GM21619 (cell line): ENCODE measurements around the gene DUSP6.

Experiments used
- ATAC-seq: cut with Tn5 transposase; IDR thresholded peaks from one replicate; pipeline ENCODE4 v1.9.1; 2021; ENCODE audit not compliant: unreplicated experiment

Gene DUSP6

DNA sequence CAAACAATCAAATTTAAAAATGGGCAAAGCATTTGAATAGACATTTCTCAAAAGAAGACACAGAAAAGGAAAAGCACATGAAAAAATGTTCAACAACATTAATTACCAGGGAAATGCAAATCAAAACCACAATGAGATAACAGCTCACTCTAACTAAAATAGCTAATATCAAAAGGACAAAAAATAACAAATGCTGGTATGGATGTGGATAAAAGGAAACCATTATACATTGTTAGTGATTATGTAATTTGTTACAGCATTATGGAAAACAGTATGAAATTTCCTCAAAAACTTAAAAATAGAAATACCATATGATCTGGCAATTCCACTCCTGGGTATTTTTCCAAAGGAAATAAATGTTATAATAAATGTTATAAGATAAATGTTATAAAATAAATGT lies 52.9 kb downstream of the DUSP6 start:
- no peak for ATAC-seq
